CD14-positive monocyte (primary cell): ENCODE data around the gene CST4. TPM values are rescaled to one million over a fixed set of nuclear protein-coding genes. Genes with fewer than 3 reads are reported as not detected.

Experiments
- DNase-seq, 3 donors: peaks; one replicate each; pipeline ENCODE4 v3.0.0-alpha.2; 2011 to 2022
- H2AFZ ChIP-seq: 2 replicates; pipeline ENCODE4 v1.6.0; 2012; ENCODE audit warnings: mild to moderate bottlenecking, low read depth, low read length, inconsistent platforms; ENCODE audit not compliant: insufficient read depth, poor library complexity, severe bottlenecking
- H3K27ac ChIP-seq, 2 donors: 1 replicate in 1 of 2; 2 replicates in 1 of 2; pipeline ENCODE4 v1.5.1; 2012 to 2013; ENCODE audit warnings: low read length in 2 of 2, control low read depth in 1 of 2, inconsistent platforms in 1 of 2, low read depth in 1 of 2, mild to moderate bottlenecking in 1 of 2
- H3K27me3 ChIP-seq, 2 donors: one replicate each; pipeline versions ENCODE4 v1.6.0 to v1.6.1; 2011 to 2013; ENCODE audit warnings: low read length in 2 of 2; ENCODE audit not compliant: control insufficient read depth in 2 of 2, insufficient read depth in 2 of 2
- H3K36me3 ChIP-seq, 2 donors: replicated peaks in 1 of 2; 1 replicate in 1 of 2; 2 replicates in 1 of 2; pipeline versions ENCODE4 v1.5.1 to v1.6.1; 2012 to 2013; ENCODE audit warnings: low read length in 2 of 2, control low read depth in 1 of 2, inconsistent platforms in 1 of 2, mild to moderate bottlenecking in 1 of 2; ENCODE audit not compliant: insufficient read depth in 2 of 2, control insufficient read depth in 1 of 2
- H3K4me1 ChIP-seq, 2 donors: 1 replicate in 1 of 2; 2 replicates in 1 of 2; pipeline versions ENCODE4 v1.5.1 to v1.6.1; 2012 to 2013; ENCODE audit warnings: low read length in 2 of 2, control low read depth in 1 of 2, inconsistent platforms in 1 of 2, mild to moderate bottlenecking in 1 of 2, moderate library complexity in 1 of 2; ENCODE audit not compliant: insufficient read depth in 2 of 2, control insufficient read depth in 1 of 2
- H3K4me2 ChIP-seq: replicated peaks from 2 replicates; pipeline ENCODE3; 2012; ENCODE audit warnings: low read length, moderate library complexity, mild to moderate bottlenecking; ENCODE audit not compliant: poor library complexity, severe bottlenecking; ENCODE audit errors: extremely low read depth
- H3K4me3 ChIP-seq, 3 experiments: fragments of 200-600 bp in 1 of 3; sonication (generic) in 1 of 3; replicated peaks in 1 of 3; 1 replicate in 2 of 3; 2 replicates in 1 of 3; pipeline ENCODE4 v1.5.1; 2011 to 2013; ENCODE audit warnings: low read length in 3 of 3, mild to moderate bottlenecking in 3 of 3, control low read depth in 2 of 3, low read depth in 2 of 3, inconsistent platforms in 1 of 3, moderate library complexity in 1 of 3
- H3K79me2 ChIP-seq: 2 replicates; pipeline ENCODE4 v1.6.0; 2012; ENCODE audit warnings: mild to moderate bottlenecking, control low read depth, inconsistent platforms, low read length, moderate library complexity; ENCODE audit not compliant: insufficient read depth
- H3K9ac ChIP-seq: 2 replicates; pipeline ENCODE4 v1.6.0; 2017; ENCODE audit warnings: low read length, mild to moderate bottlenecking; ENCODE audit not compliant: insufficient read depth, poor library complexity, severe bottlenecking
- H3K9me3 ChIP-seq, 2 donors: replicated peaks in 1 of 2; 1 replicate in 1 of 2; 2 replicates in 1 of 2; pipeline versions ENCODE4 v1.5.1 to v1.6.1; 2012 to 2013; ENCODE audit warnings: low read length in 2 of 2, control low read depth in 1 of 2; ENCODE audit not compliant: control insufficient read depth in 1 of 2, insufficient read depth in 1 of 2
- H4K20me1 ChIP-seq: 2 replicates; pipeline ENCODE4 v1.6.0; 2012; ENCODE audit warnings: mild to moderate bottlenecking, low read length, control low read depth, moderate library complexity; ENCODE audit not compliant: insufficient read depth
- H3K27ac Mint-ChIP-seq, 7 donors: one replicate each; pipeline ENCODE4 v1.8.0; 2020; ENCODE audit warnings: mild to moderate bottlenecking in 7 of 7, mixed read lengths in 7 of 7, moderate library complexity in 6 of 7, inconsistent platforms in 2 of 7
- H3K27me3 Mint-ChIP-seq, 3 donors: one replicate each; pipeline ENCODE4 v1.8.0; 2021 to 2022; ENCODE audit warnings: low read depth in 3 of 3, mild to moderate bottlenecking in 3 of 3, mixed read lengths in 3 of 3, moderate library complexity in 3 of 3, inconsistent platforms in 1 of 3
- H3K36me3 Mint-ChIP-seq, 2 donors: one replicate each; pipeline ENCODE4 v1.8.0; 2020; ENCODE audit warnings: mixed read lengths in 2 of 2, inconsistent platforms in 1 of 2, mild to moderate bottlenecking in 1 of 2
- H3K4me1 Mint-ChIP-seq: one replicate; pipeline ENCODE4 v1.8.0; 2020; ENCODE audit warnings: mild to moderate bottlenecking, mixed read lengths
- H3K4me3 Mint-ChIP-seq, 2 donors: one replicate each; pipeline ENCODE4 v1.8.0; 2020; ENCODE audit warnings: mild to moderate bottlenecking in 2 of 2, mixed read lengths in 2 of 2, moderate library complexity in 1 of 2
- H3K9me3 Mint-ChIP-seq, 7 donors: one replicate each; pipeline ENCODE4 v1.8.0; 2020 to 2022; ENCODE audit warnings: mixed read lengths in 7 of 7, mild to moderate bottlenecking in 6 of 7, moderate library complexity in 6 of 7, inconsistent platforms in 2 of 7
- WGBS: methylation state at CpG from one replicate; pipeline ENCODE4 v1.1.5; 2013; ENCODE audit warnings: missing lambda C conversion rate; ENCODE audit not compliant: insufficient coverage; 5-methylcytosine and 5-hydroxymethylcytosine counted together
- intact Hi-C, 2 donors: fragments of 100-400 bp; cut with micrococcal nuclease; formaldehyde crosslinking; loops; one replicate each; pipeline versions ENCODE4 v1.15.0 to v1.15.1; 2023
- polyA plus RNA-seq, 3 donors: library from polyadenylated mRNA; depleted of rRNA in 1 of 3; unstranded in 2 of 3; stranded (reverse) in 1 of 3; fragments of 300-500 nt in 2 of 3; fragments of >200 nt in 1 of 3; fragmentation: Illumina TruSeq in 2 of 3; gene quantifications; 1 replicate in 2 of 3; 2 replicates in 1 of 3; pipeline ENCODE4 v1.2.3, GENCODE V29; 2012 to 2021
- TF ChIP-seq, protein P1 (sequence below): fragments of 200-600 bp; IDR thresholded peaks from one replicate; pipeline ENCODE4 v1.8.0; 2022; ENCODE audit warnings: antibody characterized with exemption, mild to moderate bottlenecking

The CST4 gene
- polyA plus RNA-seq, 3 donors: not detected

DNA sequence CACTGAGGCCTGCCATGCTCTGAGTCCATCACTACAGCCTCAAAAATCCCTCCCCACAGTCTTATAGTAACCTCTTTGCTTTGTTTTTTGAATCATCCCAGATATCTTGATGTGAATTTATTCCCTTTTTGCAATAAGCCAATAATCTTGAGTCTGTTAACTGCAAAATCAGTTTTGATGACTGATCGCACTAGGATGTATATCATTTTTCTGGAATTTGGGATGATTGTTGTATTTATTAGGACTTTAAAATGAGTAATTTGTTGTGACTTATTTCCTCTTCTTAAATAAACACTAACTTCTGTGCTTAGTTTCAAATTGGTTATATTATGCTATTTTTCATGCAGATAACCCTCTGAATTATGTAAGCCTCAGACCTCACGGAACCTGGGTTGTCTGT lies 5.6 kb downstream of the CST4 start:
- Histone ChIP-seq H3K36me3 (no peaks in the 10 kb centered on the region), H4K20me1 (no peaks in the 10 kb centered on the region), H3K4me1 (peaks cover 5 to 7% of the 10 kb centered on the region in 2 donors), H3K27ac (no peak overlapping the region), H2AFZ (no peak overlapping the region), H3K4me2 (no peak overlapping the region), H3K79me2 (no peaks in the 10 kb centered on the region), H3K4me3 (no peak overlapping the region), H3K9me3 (no peaks in the 10 kb centered on the region), H3K9ac (no peak overlapping the region), H3K27me3 (no peaks in the 10 kb centered on the region)
- H3K27ac Mint-ChIP-seq: no peak overlapping the region
- H3K4me1 Mint-ChIP-seq: peaks cover 8% of the 10 kb centered on the region
- TF ChIP-seq, protein P1, sequence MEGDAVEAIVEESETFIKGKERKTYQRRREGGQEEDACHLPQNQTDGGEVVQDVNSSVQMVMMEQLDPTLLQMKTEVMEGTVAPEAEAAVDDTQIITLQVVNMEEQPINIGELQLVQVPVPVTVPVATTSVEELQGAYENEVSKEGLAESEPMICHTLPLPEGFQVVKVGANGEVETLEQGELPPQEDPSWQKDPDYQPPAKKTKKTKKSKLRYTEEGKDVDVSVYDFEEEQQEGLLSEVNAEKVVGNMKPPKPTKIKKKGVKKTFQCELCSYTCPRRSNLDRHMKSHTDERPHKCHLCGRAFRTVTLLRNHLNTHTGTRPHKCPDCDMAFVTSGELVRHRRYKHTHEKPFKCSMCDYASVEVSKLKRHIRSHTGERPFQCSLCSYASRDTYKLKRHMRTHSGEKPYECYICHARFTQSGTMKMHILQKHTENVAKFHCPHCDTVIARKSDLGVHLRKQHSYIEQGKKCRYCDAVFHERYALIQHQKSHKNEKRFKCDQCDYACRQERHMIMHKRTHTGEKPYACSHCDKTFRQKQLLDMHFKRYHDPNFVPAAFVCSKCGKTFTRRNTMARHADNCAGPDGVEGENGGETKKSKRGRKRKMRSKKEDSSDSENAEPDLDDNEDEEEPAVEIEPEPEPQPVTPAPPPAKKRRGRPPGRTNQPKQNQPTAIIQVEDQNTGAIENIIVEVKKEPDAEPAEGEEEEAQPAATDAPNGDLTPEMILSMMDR: no peak
- H3K4me3 Mint-ChIP-seq: no peak overlapping the region
- peaks cover 2 to 4% (median 3%) of the 10 kb centered on the region in 3 donors for H3K27me3 Mint-ChIP-seq
- WGBS: no CpG with 5 or more reads among the region's 2 CpGs
- H3K9me3 Mint-ChIP-seq: peaks cover 0 to 2% (median 0%) of the 10 kb centered on the region in 7 donors
- no peaks in the 10 kb centered on the region for H3K36me3 Mint-ChIP-seq
- intact Hi-C loops: no loop called here
- no peak for DNase-seq

DNA sequence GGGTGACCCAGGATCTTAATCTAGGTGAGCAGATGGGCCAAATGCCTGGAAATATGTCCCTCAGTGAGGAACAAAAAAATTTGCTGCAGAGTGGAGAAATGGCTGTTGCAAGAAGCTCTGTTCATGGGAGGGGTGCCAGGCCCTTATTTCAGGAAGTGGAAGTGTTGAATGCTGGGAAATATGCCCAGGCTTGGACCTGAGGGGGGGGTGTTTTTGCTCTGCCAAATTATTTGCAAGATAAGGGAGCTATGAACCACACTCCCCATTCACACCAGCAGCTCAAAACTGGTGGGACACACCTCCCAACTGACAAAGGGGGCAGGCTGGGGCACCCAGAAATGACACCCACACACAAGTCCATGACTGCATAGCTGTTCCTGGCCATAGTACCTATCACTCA lies 8.7 kb downstream of the CST4 start:
- Histone ChIP-seq H3K27ac (no peak overlapping the region), H3K9me3 (no peaks in the 10 kb centered on the region), H3K9ac (no peak overlapping the region), H3K4me3 (no peak overlapping the region), H3K27me3 (no peaks in the 10 kb centered on the region), H4K20me1 (no peaks in the 10 kb centered on the region), H3K4me2 (no peak overlapping the region), H3K36me3 (no peaks in the 10 kb centered on the region), H3K79me2 (no peaks in the 10 kb centered on the region), H3K4me1 (peaks cover 5 to 7% of the 10 kb centered on the region in 2 donors), H2AFZ (peak overlapping the region; percentile 54)
- TF ChIP-seq, protein P1: no peak
- Mint-ChIP-seq H3K4me3 (no peak overlapping the region), H3K4me1 (peaks cover 8% of the 10 kb centered on the region), H3K27ac (no peak overlapping the region), H3K9me3 (peaks cover 0 to 2% (median 0%) of the 10 kb centered on the region in 7 donors), H3K36me3 (no peaks in the 10 kb centered on the region), H3K27me3 (peaks cover 5 to 9% (median 5%) of the 10 kb centered on the region in 3 donors)
- intact Hi-C loops: no loop called here
- DNase-seq: no peak
